Esophagus muscularis mucosa (tissue), 3 donors: Measurements from ENCODE around the gene MAN1C1.

Experiments used
- CTCF ChIP-seq, 3 experiments: fragments of 200-600 bp in 2 of 3; fragments of 450-650 bp in 1 of 3; sonication (generic) in 2 of 3; IDR thresholded peaks; one replicate each; pipeline ENCODE4 v1.5.1; 2017 to 2019; ENCODE audit warnings: antibody characterized with exemption in 3 of 3, mild to moderate bottlenecking in 2 of 3, moderate library complexity in 1 of 3
- POLR2AphosphoS5 ChIP-seq, 2 donors: sonication (generic); formaldehyde crosslinking; IDR thresholded peaks; one replicate each; pipeline ENCODE4 v1.6.1; 2017; ENCODE audit warnings: antibody characterized with exemption in 2 of 2

GRCh38 chr1:25814549-25815087 is 198.0 kb downstream of the MAN1C1 start:
- no peak for TF ChIP-seq CTCF (IDR thresholded peaks at IDR 0.05)
- TF ChIP-seq POLR2AphosphoS5 (IDR thresholded peaks at IDR 0.05), result no peak
